Neural progenitor cell (in vitro differentiated cells): Measurements from ENCODE around the gene OOSP4A.

Experiments
- EZH2 ChIP-seq: fragments of 200-600 bp; sonication (generic); IDR thresholded peaks from 2 replicates; pipeline ENCODE4 v1.6.1; 2017; ENCODE audit warnings: antibody characterized with exemption, mild to moderate bottlenecking, moderate library complexity
- TF ChIP-seq, protein P1 (sequence below): fragments of 200-600 bp; sonication (generic); IDR thresholded peaks from 2 replicates; pipeline ENCODE4 v1.5.1; 2017; ENCODE audit warnings: antibody characterized with exemption, mild to moderate bottlenecking

DNA sequence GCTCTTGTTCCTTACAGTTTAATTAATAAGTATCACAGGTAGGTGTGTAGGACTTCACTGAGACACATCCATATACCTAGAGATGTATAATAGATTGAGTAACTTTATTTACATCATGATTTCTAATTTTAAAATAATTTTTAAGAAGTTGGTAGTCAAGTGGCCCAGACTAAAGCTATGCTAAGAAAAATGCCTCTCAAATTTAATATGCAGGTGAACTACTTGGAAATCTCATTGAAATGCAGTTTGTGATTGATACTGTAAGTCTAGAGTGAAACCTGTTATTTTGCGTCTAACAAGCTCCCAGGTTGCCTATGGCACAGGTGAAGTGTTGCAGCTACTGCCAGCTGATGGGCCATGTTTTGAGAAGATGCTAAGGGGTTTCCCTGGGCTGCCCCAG lies 53.0 kb downstream of the OOSP4A start, which contains the start of gene OOSP4B:
- TF ChIP-seq, protein P1, sequence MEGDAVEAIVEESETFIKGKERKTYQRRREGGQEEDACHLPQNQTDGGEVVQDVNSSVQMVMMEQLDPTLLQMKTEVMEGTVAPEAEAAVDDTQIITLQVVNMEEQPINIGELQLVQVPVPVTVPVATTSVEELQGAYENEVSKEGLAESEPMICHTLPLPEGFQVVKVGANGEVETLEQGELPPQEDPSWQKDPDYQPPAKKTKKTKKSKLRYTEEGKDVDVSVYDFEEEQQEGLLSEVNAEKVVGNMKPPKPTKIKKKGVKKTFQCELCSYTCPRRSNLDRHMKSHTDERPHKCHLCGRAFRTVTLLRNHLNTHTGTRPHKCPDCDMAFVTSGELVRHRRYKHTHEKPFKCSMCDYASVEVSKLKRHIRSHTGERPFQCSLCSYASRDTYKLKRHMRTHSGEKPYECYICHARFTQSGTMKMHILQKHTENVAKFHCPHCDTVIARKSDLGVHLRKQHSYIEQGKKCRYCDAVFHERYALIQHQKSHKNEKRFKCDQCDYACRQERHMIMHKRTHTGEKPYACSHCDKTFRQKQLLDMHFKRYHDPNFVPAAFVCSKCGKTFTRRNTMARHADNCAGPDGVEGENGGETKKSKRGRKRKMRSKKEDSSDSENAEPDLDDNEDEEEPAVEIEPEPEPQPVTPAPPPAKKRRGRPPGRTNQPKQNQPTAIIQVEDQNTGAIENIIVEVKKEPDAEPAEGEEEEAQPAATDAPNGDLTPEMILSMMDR, result no peak
- TF ChIP-seq EZH2, result no peak
